ENCODE data around the gene NDUFS1.
"Not testable (repeated sequence)": the region's sequence is repeated elsewhere in the genome, so short reads cannot be mapped to it uniquely, and the experiment has no call there.

The NDUFS1 gene

GRCh38 chr2:206162401-206162800 lies 3.2 kb upstream of the NDUFS1 start:
- not testable (repeated sequence) for DNase-seq (ENCODE audit: low read depth, low spot score)

GRCh38 chr2:206160807-206161179 lies 1.5 kb upstream of the NDUFS1 start:
- no peak for DNase-seq (ENCODE audit: low read depth, low spot score)

GRCh38 chr2:206160125-206160806 lies 1.0 kb upstream of the NDUFS1 start:
- peak; percentile 35 for DNase-seq (ENCODE audit: low read depth, low spot score)

GRCh38 chr2:206158563-206159345 lies 490 bp downstream of the NDUFS1 start:
- no peak for DNase-seq (ENCODE audit: low read depth, low spot score)

GRCh38 chr2:206157014-206157413 lies 2.2 kb downstream of the NDUFS1 start:
- DNase-seq (ENCODE audit: low read depth, low spot score) = not testable (repeated sequence)

GRCh38 chr2:206154197-206154596 lies 5.0 kb downstream of the NDUFS1 start:
- no peak for DNase-seq (ENCODE audit: low read depth, low spot score)

GRCh38 chr2:206150631-206151030 lies 8.6 kb downstream of the NDUFS1 start:
- no peak for DNase-seq (ENCODE audit: low read depth, low spot score)

- DNase-seq (ENCODE audit: low read depth, low spot score) = no peak
Observed at GRCh38 chr2:206150168-206150567, 9.1 kb downstream of the NDUFS1 start.

GRCh38 chr2:206149330-206149729 lies 9.9 kb downstream of the NDUFS1 start:
- DNase-seq (ENCODE audit: low read depth, low spot score) = no peak

GRCh38 chr2:206145665-206146064 lies 13.6 kb downstream of the NDUFS1 start:
- no peak for DNase-seq (ENCODE audit: low read depth, low spot score)

GRCh38 chr2:206144383-206144782 lies 14.9 kb downstream of the NDUFS1 start:
- DNase-seq (ENCODE audit: low read depth, low spot score) = no peak

GRCh38 chr2:206143451-206143850 lies 15.8 kb downstream of the NDUFS1 start:
- DNase-seq (ENCODE audit: low read depth, low spot score) = no peak

GRCh38 chr2:206127656-206128055 lies 31.6 kb downstream of the NDUFS1 start:
- no peak for DNase-seq (ENCODE audit: low read depth, low spot score)

- DNase-seq (ENCODE audit: low read depth, low spot score) = no peak
Observed at GRCh38 chr2:206125901-206126300, 33.3 kb downstream of the NDUFS1 start.

GRCh38 chr2:206122569-206122968 lies 36.7 kb downstream of the NDUFS1 start:
- DNase-seq (ENCODE audit: low read depth, low spot score) = not testable (repeated sequence)

- DNase-seq (ENCODE audit: low read depth, low spot score) = no peak
Observed at GRCh38 chr2:206116278-206116677, 43.0 kb downstream of the NDUFS1 start.

GRCh38 chr2:206115026-206115578 lies 44.1 kb downstream of the NDUFS1 start:
- DNase-seq (ENCODE audit: low read depth, low spot score) = no peak

- no peak for DNase-seq (ENCODE audit: low read depth, low spot score)
Observed at GRCh38 chr2:206112846-206113547, 46.2 kb downstream of the NDUFS1 start.

- no peak for DNase-seq (ENCODE audit: low read depth, low spot score)
Observed at GRCh38 chr2:206112108-206112507, 47.1 kb downstream of the NDUFS1 start.

GRCh38 chr2:206108713-206109112 lies 50.5 kb downstream of the NDUFS1 start:
- DNase-seq (ENCODE audit: low read depth, low spot score) = no peak

GRCh38 chr2:206105541-206105940 lies 53.7 kb downstream of the NDUFS1 start:
- DNase-seq (ENCODE audit: low read depth, low spot score) = no peak

GRCh38 chr2:206105038-206105437 lies 54.2 kb downstream of the NDUFS1 start:
- DNase-seq (ENCODE audit: low read depth, low spot score) = no peak
